SK-N-MC (cell line): ENCODE measurements around the gene NYAP1.
"Not testable (repeated sequence)": the region's sequence is repeated elsewhere in the genome, so short reads cannot be mapped to it uniquely, and the experiment has no call there.

Experiments
- DNase-seq: peaks from one replicate; pipeline ENCODE4 v3.0.0-alpha.2; 2011; ENCODE audit warnings: low read depth, low spot score
- H3K27ac ChIP-seq: fragments of 200-600 bp; sonication (generic); 2 replicates; pipeline ENCODE4 v1.5.1; 2016; ENCODE audit warnings: mixed run types
- H3K36me3 ChIP-seq: fragments of 200-600 bp; sonication (generic); 2 replicates; pipeline ENCODE4 v1.6.1; 2017; ENCODE audit warnings: antibody characterized with exemption, low read length, mixed read lengths; ENCODE audit not compliant: insufficient read depth
- H3K4me3 ChIP-seq: fragments of 200-600 bp; sonication (generic); 2 replicates; pipeline ENCODE4 v1.5.1; 2016
- H3K9ac ChIP-seq: fragments of 200-600 bp; sonication (generic); 2 replicates; pipeline ENCODE4 v1.8.0; 2017; ENCODE audit warnings: mixed run types, mixed read lengths; ENCODE audit not compliant: insufficient read length
- H3K9me3 ChIP-seq: fragments of 200-600 bp; sonication (generic); 2 replicates; pipeline ENCODE4 v1.6.1; 2017; ENCODE audit warnings: low read depth, mild to moderate bottlenecking, antibody characterized with exemption, low read length, moderate library complexity, mixed read lengths
- EZH2 ChIP-seq: fragments of 200-600 bp; sonication (generic); IDR thresholded peaks from one replicate; pipeline ENCODE4 v1.6.1; 2017; ENCODE audit warnings: antibody characterized with exemption
- FOXP2 ChIP-seq: optimal IDR thresholded peaks from 2 replicates; pipeline ENCODE3; 2011; ENCODE audit warnings: mild to moderate bottlenecking, moderate library complexity; ENCODE audit not compliant: insufficient read depth; ENCODE audit errors: extremely low read length, control extremely low read depth
- POLR2AphosphoS5 ChIP-seq: IDR thresholded peaks from 2 replicates; pipeline ENCODE4 v1.6.1; 2012; ENCODE audit warnings: mild to moderate bottlenecking, low read depth, low read length, borderline replicate concordance

Gene NYAP1

GRCh38 chr7:100483722-100484672 is at the start of gene NYAP1:
Gene NYAP1 (plus strand): TSS chr7:100483927. CDS start chr7:100485312, 1,385 bp downstream.
- peak within 1 kb of the TSS; percentile 79 for H3K4me3 ChIP-seq
- no peaks in the 10 kb centered on the region for H3K9me3 ChIP-seq
- peak within 1 kb of the TSS; percentile 59 for H3K9ac ChIP-seq
- DNase-seq: no peak
- H3K27ac ChIP-seq: no peak within 1 kb of the TSS
- no peaks in the 10 kb centered on the region for H3K36me3 ChIP-seq
- TF ChIP-seq POLR2AphosphoS5: no peak
- no peak for TF ChIP-seq EZH2
- TF ChIP-seq FOXP2: no peak

GRCh38 chr7:100434297-100435144 is 49.2 kb upstream of the NYAP1 start:
- TF ChIP-seq POLR2AphosphoS5 (no peak), EZH2 (no peak), FOXP2 (no peak)
- Histone ChIP-seq H3K36me3 (peaks cover 42% of the 10 kb centered on the region), H3K27ac (peak overlapping the region; percentile 75)

GRCh38 chr7:100435401-100436304 is 48.1 kb upstream of the NYAP1 start:
- H3K9me3 ChIP-seq: no peaks in the 10 kb centered on the region
- peak overlapping the region; percentile 75 for H3K27ac ChIP-seq
- H3K36me3 ChIP-seq: peaks cover 40% of the 10 kb centered on the region
- peak overlapping the region; percentile 89 for H3K4me3 ChIP-seq
- TF ChIP-seq POLR2AphosphoS5 (peak; percentile 44; the same call in 1 of the 2 replicates), EZH2 (no peak)
- no peak for DNase-seq
- H3K9ac ChIP-seq: peak overlapping the region; percentile 92

More at GRCh38 chr7:100434297-100435144, 49.2 kb upstream of the NYAP1 start:
- Histone ChIP-seq H3K4me3 (peak overlapping the region; percentile 89), H3K9ac (peak overlapping the region; percentile 92), H3K9me3 (no peaks in the 10 kb centered on the region)
- DNase-seq: no peak

- no peak for DNase-seq
- Histone ChIP-seq H3K4me3 (no peak overlapping the region; the same call in 1 of the 2 replicates), H3K9ac (peak overlapping the region; percentile 17), H3K9me3 (no peaks in the 10 kb centered on the region), H3K36me3 (peaks cover 27% of the 10 kb centered on the region), H3K27ac (peak overlapping the region; percentile 64)
- TF ChIP-seq EZH2 (no peak), POLR2AphosphoS5 (no peak), FOXP2 (no peak)
These were observed 46.3 kb upstream of the NYAP1 start for GRCh38 chr7:100437150-100438100.

GRCh38 chr7:100438172-100438571 is 45.6 kb upstream of the NYAP1 start:
- H3K4me3 ChIP-seq: no peak overlapping the region
- no peak for TF ChIP-seq FOXP2
- TF ChIP-seq EZH2: no peak
- TF ChIP-seq POLR2AphosphoS5: no peak
- H3K27ac ChIP-seq: peak overlapping the region; percentile 64
- peak overlapping the region; percentile 17 for H3K9ac ChIP-seq
- H3K9me3 ChIP-seq: no peaks in the 10 kb centered on the region
- peaks cover 20% of the 10 kb centered on the region for H3K36me3 ChIP-seq
- no peak for DNase-seq

- not testable (repeated sequence) for H3K9me3 ChIP-seq, DNase-seq, H3K4me3 ChIP-seq, H3K9ac ChIP-seq, H3K27ac ChIP-seq
- H3K36me3 ChIP-seq: peaks cover 14% of the 10 kb centered on the region
These were observed 45.0 kb upstream of the NYAP1 start for GRCh38 chr7:100438731-100439130.

GRCh38 chr7:100439244-100439643 is 44.5 kb upstream of the NYAP1 start:
- H3K9ac ChIP-seq, H3K9me3 ChIP-seq, H3K36me3 ChIP-seq, DNase-seq, H3K4me3 ChIP-seq, H3K27ac ChIP-seq: not testable (repeated sequence)
